Epithelial cell of proximal tubule (primary cell): ENCODE results near the gene PRKAR2B. TPM values are rescaled to one million over a fixed set of nuclear protein-coding genes. Genes with fewer than 3 reads are reported as not detected.

Experiments used
- DNase-seq: peaks from one replicate; pipeline ENCODE4 v3.0.0-alpha.2; 2011; ENCODE audit warnings: low read depth
- H3K4me3 ChIP-seq: 2 replicates; pipeline ENCODE4 v1.5.1; 2011; ENCODE audit warnings: low read depth, mild to moderate bottlenecking, low read length
- total RNA-seq: library from RNA; depleted of rRNA; stranded (reverse); fragments of >200 nt; gene quantifications from 2 replicates; pipeline ENCODE4 v1.2.3, GENCODE V29; 2015
- TF ChIP-seq, protein P1 (sequence below): conservative IDR thresholded peaks from 2 replicates; pipeline ENCODE4 v1.5.1; 2012; ENCODE audit warnings: low read depth, mild to moderate bottlenecking, low read length

Gene PRKAR2B
- total RNA-seq, 1 donor from 2014 or later = 5.2 TPM

DNA sequence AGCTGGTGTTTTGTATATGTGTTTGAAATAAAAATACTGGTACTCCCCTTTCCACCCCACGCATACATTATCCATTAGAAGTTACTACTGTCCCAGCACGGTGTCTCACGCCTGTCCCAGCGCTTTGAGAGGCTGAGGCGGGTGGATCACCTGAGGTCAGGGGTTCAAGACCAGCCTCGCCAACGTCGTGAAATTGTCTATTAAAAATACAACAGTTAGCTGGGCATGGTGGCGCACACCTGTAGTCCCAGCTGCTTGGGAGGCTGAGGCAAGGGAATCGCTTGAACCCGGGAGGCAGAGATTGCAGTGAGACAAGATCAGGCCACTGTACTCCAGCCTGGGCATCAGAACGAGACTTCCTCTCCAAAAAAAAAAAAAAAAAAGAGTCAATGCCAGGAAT lies 127.0 kb downstream of the PRKAR2B start:
- TF ChIP-seq, protein P1, sequence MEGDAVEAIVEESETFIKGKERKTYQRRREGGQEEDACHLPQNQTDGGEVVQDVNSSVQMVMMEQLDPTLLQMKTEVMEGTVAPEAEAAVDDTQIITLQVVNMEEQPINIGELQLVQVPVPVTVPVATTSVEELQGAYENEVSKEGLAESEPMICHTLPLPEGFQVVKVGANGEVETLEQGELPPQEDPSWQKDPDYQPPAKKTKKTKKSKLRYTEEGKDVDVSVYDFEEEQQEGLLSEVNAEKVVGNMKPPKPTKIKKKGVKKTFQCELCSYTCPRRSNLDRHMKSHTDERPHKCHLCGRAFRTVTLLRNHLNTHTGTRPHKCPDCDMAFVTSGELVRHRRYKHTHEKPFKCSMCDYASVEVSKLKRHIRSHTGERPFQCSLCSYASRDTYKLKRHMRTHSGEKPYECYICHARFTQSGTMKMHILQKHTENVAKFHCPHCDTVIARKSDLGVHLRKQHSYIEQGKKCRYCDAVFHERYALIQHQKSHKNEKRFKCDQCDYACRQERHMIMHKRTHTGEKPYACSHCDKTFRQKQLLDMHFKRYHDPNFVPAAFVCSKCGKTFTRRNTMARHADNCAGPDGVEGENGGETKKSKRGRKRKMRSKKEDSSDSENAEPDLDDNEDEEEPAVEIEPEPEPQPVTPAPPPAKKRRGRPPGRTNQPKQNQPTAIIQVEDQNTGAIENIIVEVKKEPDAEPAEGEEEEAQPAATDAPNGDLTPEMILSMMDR = no peak
- DNase-seq = no peak
- H3K4me3 ChIP-seq = no peak overlapping the region

- TF ChIP-seq, protein P1 = no peak
- DNase-seq = no peak
- H3K4me3 ChIP-seq = no peak overlapping the region
These were observed 127.9 kb downstream of the PRKAR2B start for GRCh38 chr7:107172276-107173032.

GRCh38 chr7:107173191-107173590 lies 128.7 kb downstream of the PRKAR2B start:
- TF ChIP-seq, protein P1 = no peak
- DNase-seq = no peak
- H3K4me3 ChIP-seq = no peak overlapping the region

DNA sequence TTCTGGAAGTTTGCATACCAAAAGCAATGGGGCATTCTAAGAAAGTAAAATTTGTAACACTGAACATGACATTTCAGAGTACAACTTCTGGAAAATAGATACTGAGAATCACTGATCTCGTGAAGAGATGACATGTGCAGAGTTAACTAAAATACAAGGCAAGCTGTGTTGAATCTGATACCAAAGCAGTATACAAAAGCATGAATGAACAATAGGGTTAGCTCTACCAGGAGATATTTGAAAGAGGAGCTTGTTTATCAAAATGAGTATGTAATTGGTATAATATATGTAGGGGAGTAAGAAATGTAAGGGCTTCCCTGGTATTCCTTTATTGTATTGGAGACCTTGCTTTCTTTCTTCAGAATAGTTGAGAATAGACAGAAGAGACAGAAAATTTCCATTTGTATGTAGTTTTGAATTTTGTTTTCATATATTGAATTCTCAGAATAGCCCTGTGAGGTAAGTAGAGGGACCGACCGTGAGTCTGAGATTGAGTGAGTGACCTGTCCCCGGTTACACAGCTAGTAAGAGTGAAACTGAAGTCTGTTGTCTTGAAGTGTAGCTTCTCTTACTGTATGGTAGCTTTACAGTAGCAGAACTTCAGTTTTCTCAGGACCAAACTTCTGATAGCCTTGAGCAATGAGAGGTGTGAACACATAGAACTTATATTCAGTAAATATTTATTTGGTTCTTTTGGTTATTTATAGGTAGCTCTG lies 129.3 kb downstream of the PRKAR2B start:
- no peak for DNase-seq
- TF ChIP-seq, protein P1 = no peak
- H3K4me3 ChIP-seq = no peak overlapping the region

DNA sequence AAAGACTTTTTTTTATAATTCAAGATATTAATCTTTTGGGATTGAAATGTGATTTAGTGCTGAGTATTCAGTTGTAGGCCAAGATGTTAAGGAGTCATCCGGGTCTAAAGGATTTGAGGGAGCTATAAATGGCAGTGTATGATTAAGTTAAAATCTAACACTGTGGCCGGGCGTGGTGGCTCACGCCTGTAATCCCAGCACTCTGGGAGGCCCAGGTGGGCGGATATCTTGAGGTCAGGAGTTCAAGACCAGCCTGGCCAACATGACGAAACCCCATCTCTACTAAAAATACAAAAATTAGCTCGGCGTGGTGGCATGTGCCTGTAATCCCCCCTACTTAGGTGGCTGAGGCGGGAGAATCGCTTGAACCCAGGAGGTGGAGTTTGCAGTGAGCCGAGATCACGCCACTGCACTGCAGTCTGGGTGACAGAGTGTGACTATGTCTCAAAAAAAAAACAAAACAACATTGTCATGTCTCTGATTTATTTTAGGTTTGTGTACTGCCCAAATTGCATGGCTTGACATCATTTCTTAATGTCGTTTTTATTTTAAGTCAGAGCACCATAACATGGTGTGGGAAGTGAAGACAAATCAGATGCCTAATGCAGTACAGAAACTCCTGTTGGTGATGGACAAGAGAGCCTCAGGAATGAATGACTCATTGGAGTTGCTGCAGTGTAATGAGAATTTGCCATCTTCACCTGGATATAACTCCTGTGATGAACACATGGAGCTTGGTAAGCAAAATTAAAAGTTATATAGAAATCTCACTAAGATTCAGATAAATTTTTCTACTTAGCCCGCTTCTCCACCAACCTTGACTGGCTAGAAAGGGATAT lies 135.0 kb downstream of the PRKAR2B start:
- H3K4me3 ChIP-seq = no peak overlapping the region
- no peak for DNase-seq
- TF ChIP-seq, protein P1 = no peak

DNA sequence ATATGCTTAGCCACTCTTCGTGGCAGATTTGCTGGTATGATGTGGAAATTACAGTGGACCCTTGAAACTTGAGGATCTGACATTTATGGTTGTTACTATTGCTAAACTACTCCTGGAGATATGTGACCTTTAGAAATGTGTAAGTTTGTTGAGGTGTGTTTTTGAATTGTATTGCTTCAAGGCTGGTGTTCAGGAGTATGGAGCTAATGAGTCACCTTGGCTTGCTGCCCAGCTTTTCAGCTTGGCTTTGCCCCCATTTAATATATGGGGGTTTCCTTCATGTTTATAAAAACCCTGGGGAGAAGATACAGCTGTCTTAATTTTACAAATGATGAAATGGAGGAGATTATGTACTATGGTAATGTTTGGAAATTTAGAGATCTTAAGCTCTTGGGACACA lies 135.9 kb downstream of the PRKAR2B start:
- H3K4me3 ChIP-seq = no peak overlapping the region
- TF ChIP-seq, protein P1 = no peak
- DNase-seq = no peak
